ENCODE data around the gene ABCA13.

ABCA13 gene

DNA sequence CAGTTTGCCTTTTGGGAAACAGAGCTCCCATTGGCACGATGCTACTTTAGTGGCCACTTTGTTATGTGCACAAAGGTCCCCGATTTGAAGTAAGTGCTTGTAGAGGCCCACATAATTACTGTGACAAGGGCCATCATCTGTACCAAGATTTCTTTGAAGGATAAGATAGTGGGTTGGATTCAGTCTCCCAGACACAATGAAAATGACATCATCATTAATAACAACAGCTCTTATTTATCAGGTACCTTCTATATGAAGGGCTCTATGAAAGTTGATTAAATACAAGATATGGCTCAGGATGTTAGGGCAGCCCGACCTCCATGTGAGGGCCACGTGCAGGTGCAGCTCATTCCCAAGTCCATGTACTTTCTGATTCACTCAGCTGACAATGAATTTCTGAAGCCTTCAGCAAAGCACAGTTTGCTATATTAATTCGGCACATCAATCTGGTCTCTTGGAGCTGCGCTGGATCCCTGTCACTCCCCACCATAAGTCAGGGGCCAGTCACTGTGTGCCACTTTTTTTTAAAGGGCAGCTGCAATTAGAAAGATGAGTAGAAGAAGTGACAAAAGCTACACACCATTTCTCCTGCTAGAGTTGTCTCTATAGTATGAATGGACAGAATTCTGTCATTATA is 140.3 kb downstream of the ABCA13 start:
- H3K4me3 Mint-ChIP-seq = no peak overlapping the region
- H3K4me1 Mint-ChIP-seq = no peaks in the 10 kb centered on the region
- no peak for DNase-seq
- peaks cover 0 to 1% of the 10 kb centered on the region in 2 donors for H3K9me3 Mint-ChIP-seq
- no peaks in the 10 kb centered on the region for H3K36me3 Mint-ChIP-seq
- H3K27ac Mint-ChIP-seq = no peak overlapping the region
- ATAC-seq (replicated peaks) = no peak
- H3K27me3 Mint-ChIP-seq = peaks cover 0 to 4% of the 10 kb centered on the region in 2 donors

- no peak for ATAC-seq (replicated peaks)
- Mint-ChIP-seq H3K9me3 (peaks cover 0 to 1% of the 10 kb centered on the region in 2 donors), H3K4me3 (no peak overlapping the region), H3K36me3 (no peaks in the 10 kb centered on the region), H3K4me1 (no peaks in the 10 kb centered on the region), H3K27ac (no peak overlapping the region), H3K27me3 (peaks cover 0 to 6% of the 10 kb centered on the region in 2 donors)
- DNase-seq = no peak
These were observed 140.9 kb downstream of the ABCA13 start for GRCh38 chr7:48312151-48312550.

GRCh38 chr7:48316768-48317167 is 145.5 kb downstream of the ABCA13 start:
- Mint-ChIP-seq H3K9me3 (peaks cover 0 to 1% of the 10 kb centered on the region in 2 donors), H3K4me1 (no peaks in the 10 kb centered on the region), H3K27me3 (peaks cover 0 to 6% of the 10 kb centered on the region in 2 donors), H3K27ac (no peak overlapping the region), H3K4me3 (no peak overlapping the region), H3K36me3 (no peaks in the 10 kb centered on the region)
- DNase-seq = no peak
- ATAC-seq (replicated peaks) = no peak

GRCh38 chr7:48317360-48317759 is 146.1 kb downstream of the ABCA13 start:
- peaks cover 0 to 6% of the 10 kb centered on the region in 2 donors for H3K27me3 Mint-ChIP-seq
- H3K27ac Mint-ChIP-seq = no peak overlapping the region
- DNase-seq (no peak), ATAC-seq (replicated peaks) (no peak)
- peaks cover 0 to 1% of the 10 kb centered on the region in 2 donors for H3K9me3 Mint-ChIP-seq
- no peak overlapping the region for H3K4me3 Mint-ChIP-seq
- no peaks in the 10 kb centered on the region for H3K36me3 Mint-ChIP-seq
- H3K4me1 Mint-ChIP-seq = no peaks in the 10 kb centered on the region

DNA sequence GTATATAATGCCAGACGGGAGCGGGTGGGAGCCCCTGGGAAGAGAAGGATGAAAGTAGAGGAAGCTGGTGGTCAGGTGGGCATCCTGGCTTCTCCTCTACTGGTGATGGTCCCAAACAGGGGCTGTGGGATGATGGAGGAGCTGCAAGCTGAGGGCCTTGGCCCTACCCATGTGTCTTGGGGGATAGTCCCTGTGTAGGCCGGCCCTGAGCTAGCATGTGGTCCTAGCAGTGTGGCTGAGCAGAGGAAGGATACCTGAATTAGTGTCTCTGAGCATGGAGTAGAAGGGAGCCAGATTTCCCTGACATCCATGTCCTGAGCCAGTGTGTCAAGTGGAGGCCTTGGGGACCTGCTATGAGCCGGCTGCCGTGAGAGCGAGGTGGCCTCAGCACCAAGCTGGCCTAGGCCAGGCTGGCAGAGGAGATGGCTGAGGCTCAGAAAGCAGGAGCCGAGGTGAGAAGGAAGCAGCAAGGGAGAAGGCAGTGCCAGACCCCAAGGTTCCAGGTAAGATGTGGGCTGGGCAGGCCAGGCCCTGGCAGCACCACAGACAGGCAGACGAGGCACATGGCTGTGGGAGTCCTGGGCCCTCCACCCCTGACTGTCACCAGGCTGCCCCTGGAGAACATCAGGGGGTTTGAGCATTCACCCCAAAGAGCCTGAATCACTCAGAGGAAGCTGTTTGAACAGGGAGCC is 150.2 kb downstream of the ABCA13 start:
- ATAC-seq (replicated peaks) = no peak
- Mint-ChIP-seq H3K4me1 (no peaks in the 10 kb centered on the region), H3K4me3 (no peak overlapping the region)

DNA sequence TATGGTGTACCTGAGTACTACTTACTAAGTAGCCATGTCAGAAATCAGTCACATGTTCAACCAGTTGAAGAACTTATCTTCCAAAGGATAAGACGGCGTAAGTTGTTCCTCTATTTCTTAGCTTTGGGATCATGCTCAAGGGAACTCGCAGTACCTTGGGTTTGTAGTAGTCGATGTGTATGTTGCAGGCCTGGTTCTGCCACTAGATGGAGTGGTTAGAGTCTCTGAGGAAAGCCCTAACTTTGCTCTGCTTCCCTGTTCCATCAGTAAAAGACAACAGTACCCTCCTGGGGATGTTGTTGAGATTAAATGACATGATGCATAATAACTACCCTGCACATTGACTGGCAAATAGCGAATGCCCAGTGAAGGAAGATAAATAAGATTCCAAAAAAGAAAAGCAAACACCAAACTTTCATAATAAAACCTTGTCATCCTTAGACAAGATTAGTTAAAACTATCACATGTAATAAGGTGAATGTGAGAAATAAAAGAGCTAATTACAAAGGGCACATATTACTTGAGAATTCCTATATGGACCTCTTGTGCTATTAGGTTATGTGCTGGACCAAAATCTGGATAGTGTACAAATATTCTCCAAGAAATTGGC is 165.9 kb downstream of the ABCA13 start:
- DNase-seq (no peak), ATAC-seq (replicated peaks) (no peak)
- H3K9me3 Mint-ChIP-seq = no peaks in the 10 kb centered on the region
- no peaks in the 10 kb centered on the region for H3K36me3 Mint-ChIP-seq
- no peak overlapping the region for H3K4me3 Mint-ChIP-seq
- no peak overlapping the region for H3K27ac Mint-ChIP-seq
- no peaks in the 10 kb centered on the region for H3K4me1 Mint-ChIP-seq
- H3K27me3 Mint-ChIP-seq = peaks cover 0 to 5% of the 10 kb centered on the region in 2 donors

More for the DNA sequence above, 150.2 kb downstream of the ABCA13 start:
- no peak overlapping the region for H3K27ac Mint-ChIP-seq
- H3K9me3 Mint-ChIP-seq = peaks cover 0 to 6% of the 10 kb centered on the region in 2 donors
- H3K27me3 Mint-ChIP-seq = peaks cover 0 to 3% of the 10 kb centered on the region in 2 donors
- DNase-seq = no peak
- no peaks in the 10 kb centered on the region for H3K36me3 Mint-ChIP-seq

GRCh38 chr7:48337781-48338180 is 166.5 kb downstream of the ABCA13 start:
- no peak overlapping the region for H3K27ac Mint-ChIP-seq
- ATAC-seq (replicated peaks) (no peak), DNase-seq (no peak)
- H3K27me3 Mint-ChIP-seq = peaks cover 5% of the 10 kb centered on the region in 2 donors
- no peaks in the 10 kb centered on the region for H3K36me3 Mint-ChIP-seq
- H3K4me1 Mint-ChIP-seq = no peaks in the 10 kb centered on the region
- H3K9me3 Mint-ChIP-seq = no peaks in the 10 kb centered on the region
- H3K4me3 Mint-ChIP-seq = no peak overlapping the region

GRCh38 chr7:48347230-48347825 is 176.1 kb downstream of the ABCA13 start:
- no peak overlapping the region for H3K27ac Mint-ChIP-seq
- DNase-seq = no peak
- H3K27me3 Mint-ChIP-seq = peaks cover 0 to 9% of the 10 kb centered on the region in 2 donors
- no peak overlapping the region for H3K4me3 Mint-ChIP-seq
- H3K36me3 Mint-ChIP-seq = no peaks in the 10 kb centered on the region
- ATAC-seq (replicated peaks) = no peak
- peaks cover 0 to 2% of the 10 kb centered on the region in 2 donors for H3K9me3 Mint-ChIP-seq
- no peaks in the 10 kb centered on the region for H3K4me1 Mint-ChIP-seq

DNA sequence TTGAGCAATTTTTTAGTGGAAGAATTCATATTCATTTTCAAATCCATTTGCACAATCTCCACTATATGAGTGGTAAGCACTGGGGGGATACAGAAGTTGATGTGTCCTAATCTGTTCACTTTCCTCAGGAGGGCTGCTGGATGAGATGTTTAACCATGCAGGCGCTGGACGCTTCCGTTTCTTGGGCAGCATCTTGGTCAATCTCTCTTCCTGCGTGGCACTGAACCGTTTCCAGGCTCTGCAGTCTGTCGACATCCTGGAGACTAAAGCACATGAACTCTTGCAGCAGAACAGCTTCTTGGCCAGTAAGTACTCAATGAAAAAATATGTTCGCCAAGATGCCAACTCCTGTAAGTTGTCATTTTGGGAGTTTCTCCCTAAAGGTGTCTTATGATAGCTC is 179.3 kb downstream of the ABCA13 start:
- no peaks in the 10 kb centered on the region for H3K4me1 Mint-ChIP-seq
- H3K27ac Mint-ChIP-seq = no peak overlapping the region
- no peaks in the 10 kb centered on the region for H3K36me3 Mint-ChIP-seq
- ATAC-seq (replicated peaks) (no peak), DNase-seq (no peak)
- peaks cover 0 to 4% of the 10 kb centered on the region in 2 donors for H3K9me3 Mint-ChIP-seq
- H3K27me3 Mint-ChIP-seq = peaks cover 0 to 6% of the 10 kb centered on the region in 2 donors
- H3K4me3 Mint-ChIP-seq = no peak overlapping the region

DNA sequence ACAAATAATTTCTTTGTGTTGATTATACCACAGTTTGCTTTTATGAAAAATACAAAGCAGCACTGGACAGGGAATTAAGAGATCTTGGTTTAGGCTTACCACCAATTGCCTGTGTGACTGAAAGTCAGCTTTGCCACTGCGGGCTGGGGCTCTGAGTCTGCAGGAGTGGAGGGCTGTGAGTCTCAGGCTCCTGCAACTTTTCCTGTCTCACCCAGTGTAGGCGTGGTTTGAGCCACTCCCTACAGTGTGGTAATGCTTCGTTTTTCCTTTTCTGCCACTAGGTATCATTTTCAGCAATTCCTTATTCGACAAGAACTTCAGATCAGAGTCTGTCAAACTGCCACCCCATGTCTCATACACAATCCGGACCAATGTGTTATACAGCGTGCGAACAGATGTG is 180.6 kb downstream of the ABCA13 start:
- Mint-ChIP-seq H3K4me1 (no peaks in the 10 kb centered on the region), H3K9me3 (peaks cover 0 to 4% of the 10 kb centered on the region in 2 donors), H3K27ac (no peak overlapping the region), H3K36me3 (no peaks in the 10 kb centered on the region), H3K27me3 (peaks cover 0 to 6% of the 10 kb centered on the region in 2 donors), H3K4me3 (no peak overlapping the region)
- ATAC-seq (replicated peaks) (no peak), DNase-seq (no peak)

- H3K9me3 Mint-ChIP-seq = peaks cover 0 to 4% of the 10 kb centered on the region in 2 donors
- DNase-seq (no peak), ATAC-seq (replicated peaks) (no peak)
- no peaks in the 10 kb centered on the region for H3K4me1 Mint-ChIP-seq
- no peaks in the 10 kb centered on the region for H3K36me3 Mint-ChIP-seq
- no peak overlapping the region for H3K27ac Mint-ChIP-seq
- no peaks in the 10 kb centered on the region for H3K27me3 Mint-ChIP-seq
- no peak overlapping the region for H3K4me3 Mint-ChIP-seq
These were observed 184.1 kb downstream of the ABCA13 start for GRCh38 chr7:48355346-48355745.

- H3K4me3 Mint-ChIP-seq = no peak overlapping the region
- ATAC-seq (replicated peaks) = no peak
- H3K27me3 Mint-ChIP-seq = no peaks in the 10 kb centered on the region
- no peaks in the 10 kb centered on the region for H3K4me1 Mint-ChIP-seq
- no peak for DNase-seq
- peaks cover 0 to 1% of the 10 kb centered on the region in 2 donors for H3K9me3 Mint-ChIP-seq
- H3K27ac Mint-ChIP-seq = no peak overlapping the region
- no peaks in the 10 kb centered on the region for H3K36me3 Mint-ChIP-seq
These were observed 189.3 kb downstream of the ABCA13 start for GRCh38 chr7:48360574-48360973.

GRCh38 chr7:48363174-48363573 is 191.9 kb downstream of the ABCA13 start:
- Mint-ChIP-seq H3K27ac (no peak overlapping the region), H3K4me3 (no peak overlapping the region), H3K9me3 (no peaks in the 10 kb centered on the region), H3K27me3 (no peaks in the 10 kb centered on the region), H3K36me3 (no peaks in the 10 kb centered on the region), H3K4me1 (no peaks in the 10 kb centered on the region)
- ATAC-seq (replicated peaks) (no peak), DNase-seq (no peak)

GRCh38 chr7:48365010-48365409 is 193.8 kb downstream of the ABCA13 start:
- ATAC-seq (replicated peaks) (no peak), DNase-seq (no peak)
- Mint-ChIP-seq H3K27ac (no peak overlapping the region), H3K4me1 (no peaks in the 10 kb centered on the region), H3K9me3 (no peaks in the 10 kb centered on the region), H3K27me3 (no peaks in the 10 kb centered on the region), H3K36me3 (no peaks in the 10 kb centered on the region), H3K4me3 (no peak overlapping the region)
